WERI-Rb-1 (cell line): ENCODE results near the gene CNTNAP1.

Source experiments
- DNase-seq: peaks from one replicate; pipeline ENCODE4 v3.0.0-alpha.2; 2020
- H3K27ac ChIP-seq: fragments of 250-450 bp; sonication (Bioruptor Pico); 2 replicates; pipeline ENCODE4 v1.5.1; 2020; ENCODE audit warnings: mild to moderate bottlenecking, moderate library complexity
- H3K27me3 ChIP-seq: fragments of 250-450 bp; sonication (Bioruptor Pico); 2 replicates; pipeline ENCODE4 v1.5.1; 2021; ENCODE audit warnings: mild to moderate bottlenecking, low read depth, moderate library complexity; ENCODE audit not compliant: insufficient read depth, severe bottlenecking
- H3K36me3 ChIP-seq: fragments of 250-450 bp; sonication (Bioruptor Pico); 2 replicates; pipeline ENCODE4 v1.5.1; 2020; ENCODE audit warnings: mild to moderate bottlenecking, moderate library complexity
- H3K4me3 ChIP-seq: 2 replicates; pipeline ENCODE4 v1.5.1; 2011; ENCODE audit warnings: low read depth, mild to moderate bottlenecking, control low read depth, low read length
- H3K9me3 ChIP-seq: fragments of 250-450 bp; sonication (Bioruptor Pico); 2 replicates; pipeline ENCODE4 v1.5.1; 2021; ENCODE audit warnings: mild to moderate bottlenecking, moderate library complexity; ENCODE audit not compliant: severe bottlenecking
- TF ChIP-seq, protein P1 (sequence below): IDR thresholded peaks from 2 replicates; pipeline ENCODE4 v1.5.1; 2011; ENCODE audit warnings: low read depth, mild to moderate bottlenecking, control low read depth, inconsistent platforms, low read length

Gene CNTNAP1

DNA sequence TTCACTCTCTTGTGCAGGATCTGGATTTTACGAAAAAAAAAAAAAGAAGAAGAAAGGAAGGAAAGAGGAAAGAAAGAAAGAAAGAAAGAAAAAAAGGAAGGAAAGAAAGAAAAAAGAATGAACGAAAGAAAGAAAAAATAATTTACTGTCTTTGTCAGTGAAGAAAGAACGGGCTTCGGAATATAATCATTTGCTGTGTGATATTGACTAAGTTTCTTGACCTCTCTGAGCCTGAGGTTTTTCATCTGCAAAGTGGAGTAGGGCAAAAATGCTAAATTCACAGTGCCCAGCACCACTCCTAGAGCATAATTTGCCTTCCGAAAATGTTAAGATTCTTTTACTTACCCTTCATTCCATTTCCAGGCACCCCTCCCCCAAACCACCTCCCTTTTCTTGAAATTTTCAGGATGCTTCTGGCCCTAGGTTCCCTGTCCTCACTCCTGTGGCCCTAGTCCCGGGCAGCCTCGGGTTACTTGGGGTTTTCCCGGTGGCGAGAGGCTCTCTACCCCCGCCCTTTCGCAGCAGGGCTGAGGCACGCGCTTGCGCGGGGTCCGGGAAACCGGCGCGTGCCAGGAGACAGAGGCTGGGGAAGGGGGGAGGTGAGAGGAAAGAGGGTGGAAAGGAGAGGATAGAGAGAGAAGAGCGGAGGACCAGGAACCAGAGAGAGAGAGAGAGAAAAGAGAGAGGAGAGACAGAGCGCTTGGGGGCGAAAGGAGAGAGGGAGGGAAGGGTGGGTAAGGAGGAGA lies at the start of gene CNTNAP1:
Gene CNTNAP1 (plus strand): TSS at position 556 of the 746 bp plus-strand sequence. CDS start 299 bp downstream, outside the sequence.
- peaks cover 13% of the 10 kb centered on the region for H3K36me3 ChIP-seq
- no peaks in the 10 kb centered on the region for H3K9me3 ChIP-seq
- H3K4me3 ChIP-seq: peak within 1 kb of the TSS; percentile 65
- H3K27me3 ChIP-seq: no peaks in the 10 kb centered on the region
- TF ChIP-seq, protein P1, sequence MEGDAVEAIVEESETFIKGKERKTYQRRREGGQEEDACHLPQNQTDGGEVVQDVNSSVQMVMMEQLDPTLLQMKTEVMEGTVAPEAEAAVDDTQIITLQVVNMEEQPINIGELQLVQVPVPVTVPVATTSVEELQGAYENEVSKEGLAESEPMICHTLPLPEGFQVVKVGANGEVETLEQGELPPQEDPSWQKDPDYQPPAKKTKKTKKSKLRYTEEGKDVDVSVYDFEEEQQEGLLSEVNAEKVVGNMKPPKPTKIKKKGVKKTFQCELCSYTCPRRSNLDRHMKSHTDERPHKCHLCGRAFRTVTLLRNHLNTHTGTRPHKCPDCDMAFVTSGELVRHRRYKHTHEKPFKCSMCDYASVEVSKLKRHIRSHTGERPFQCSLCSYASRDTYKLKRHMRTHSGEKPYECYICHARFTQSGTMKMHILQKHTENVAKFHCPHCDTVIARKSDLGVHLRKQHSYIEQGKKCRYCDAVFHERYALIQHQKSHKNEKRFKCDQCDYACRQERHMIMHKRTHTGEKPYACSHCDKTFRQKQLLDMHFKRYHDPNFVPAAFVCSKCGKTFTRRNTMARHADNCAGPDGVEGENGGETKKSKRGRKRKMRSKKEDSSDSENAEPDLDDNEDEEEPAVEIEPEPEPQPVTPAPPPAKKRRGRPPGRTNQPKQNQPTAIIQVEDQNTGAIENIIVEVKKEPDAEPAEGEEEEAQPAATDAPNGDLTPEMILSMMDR: no peak
- DNase-seq: peak; percentile 91
- peak within 1 kb of the TSS; percentile 46 for H3K27ac ChIP-seq

DNA sequence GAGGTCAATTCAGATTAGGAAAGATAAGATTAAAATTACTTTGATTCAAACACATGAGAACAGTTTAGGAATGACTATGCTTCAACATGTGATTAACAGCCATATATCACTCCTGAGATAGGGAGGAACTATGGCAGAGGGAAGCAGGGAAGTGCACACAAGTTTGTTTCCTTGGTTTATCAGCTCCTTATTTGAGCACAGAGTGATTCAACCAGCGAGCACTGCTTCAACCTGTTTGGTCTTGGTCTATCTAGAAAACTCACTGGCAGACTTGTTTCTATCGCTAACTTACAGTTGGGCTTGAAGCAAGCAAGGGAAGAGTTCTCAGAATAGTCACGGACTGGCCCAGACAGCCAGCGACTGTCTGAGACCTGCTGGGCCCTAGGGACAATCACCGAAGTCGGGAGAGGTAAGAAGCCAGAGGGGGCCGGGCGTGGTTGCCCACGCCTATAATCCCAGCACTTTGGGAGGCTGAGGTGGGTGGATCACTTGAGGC lies 49.3 kb upstream of the CNTNAP1 start:
- DNase-seq: no peak
- H3K36me3 ChIP-seq: no peaks in the 10 kb centered on the region
- TF ChIP-seq, protein P1: no peak
- no peaks in the 10 kb centered on the region for H3K27me3 ChIP-seq
- no peak overlapping the region for H3K4me3 ChIP-seq
- H3K27ac ChIP-seq: no peak overlapping the region
- no peaks in the 10 kb centered on the region for H3K9me3 ChIP-seq

DNA sequence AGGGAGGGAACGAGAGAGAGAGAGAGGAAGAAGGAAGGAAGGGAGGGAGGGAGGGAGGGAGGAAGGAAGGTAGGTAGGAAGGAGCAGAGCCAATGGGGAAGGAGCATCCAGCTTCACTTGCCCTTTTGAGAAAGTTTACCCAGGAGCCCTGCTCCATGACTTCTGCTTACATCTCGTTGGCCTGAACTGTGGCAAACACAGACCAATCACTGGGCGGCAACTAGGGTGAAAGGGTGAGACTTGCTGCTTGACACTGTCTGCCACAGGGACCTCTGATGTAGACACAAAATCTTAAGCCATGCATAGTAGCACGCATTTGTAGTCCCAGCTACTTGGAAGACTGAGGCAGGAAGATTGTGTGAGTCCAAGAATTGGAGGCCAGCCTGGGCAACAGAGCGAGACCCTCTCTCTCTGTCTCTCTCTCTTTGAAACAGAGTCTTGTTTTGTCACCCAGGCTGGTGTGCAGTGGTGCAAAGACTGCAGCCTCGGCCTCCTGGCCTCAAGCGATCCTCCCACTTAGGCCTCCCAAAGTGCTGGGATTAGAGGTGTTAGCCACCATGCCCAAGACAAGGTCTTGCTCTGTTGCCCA lies 42.7 kb upstream of the CNTNAP1 start:
- TF ChIP-seq, protein P1: no peak
- no peak overlapping the region for H3K27ac ChIP-seq
- no peak for DNase-seq
- H3K36me3 ChIP-seq: no peaks in the 10 kb centered on the region
- H3K4me3 ChIP-seq: no peak overlapping the region
- H3K9me3 ChIP-seq: no peaks in the 10 kb centered on the region
- no peaks in the 10 kb centered on the region for H3K27me3 ChIP-seq

DNA sequence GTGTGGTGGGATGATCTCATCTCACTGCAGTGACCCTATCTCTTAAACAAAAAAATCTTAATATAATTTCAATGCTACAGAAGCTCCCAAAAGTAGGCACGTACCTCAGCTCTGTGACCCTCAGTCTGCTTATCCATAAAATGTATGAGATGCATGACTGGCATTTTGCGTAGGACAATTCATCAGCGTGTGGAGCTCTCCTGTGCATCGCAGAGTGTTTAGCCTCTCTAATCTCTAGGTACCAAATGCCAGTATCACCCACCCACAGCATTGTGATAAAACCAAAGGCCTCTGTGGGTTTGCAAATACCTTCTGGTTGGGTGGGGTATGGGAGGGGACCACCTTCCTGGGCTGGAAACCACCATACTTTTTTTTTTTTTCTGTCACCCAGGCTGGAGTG lies 42.2 kb upstream of the CNTNAP1 start:
- TF ChIP-seq, protein P1: no peak
- Histone ChIP-seq H3K36me3 (no peaks in the 10 kb centered on the region), H3K27me3 (no peaks in the 10 kb centered on the region), H3K4me3 (no peak overlapping the region), H3K27ac (no peak overlapping the region), H3K9me3 (no peaks in the 10 kb centered on the region)
- no peak for DNase-seq

DNA sequence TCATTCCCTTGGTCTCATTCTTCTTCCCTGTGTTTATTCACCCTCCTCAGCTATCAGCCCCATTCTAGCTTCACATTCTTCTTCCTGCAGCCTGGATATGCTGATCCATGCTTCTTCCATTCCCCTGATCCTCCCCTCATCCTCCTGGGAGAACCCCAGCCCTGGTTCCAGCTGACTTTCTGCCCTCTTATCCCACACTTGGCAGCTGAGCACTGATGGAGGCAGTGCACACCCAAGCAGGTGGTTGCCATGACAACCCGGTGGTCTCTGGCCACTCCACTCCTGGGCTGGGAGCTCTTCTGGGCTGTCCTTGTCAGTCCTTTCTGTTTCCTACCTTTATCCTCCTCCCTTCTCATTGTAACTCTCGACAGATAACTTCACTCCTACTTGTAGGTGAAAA lies 40.0 kb upstream of the CNTNAP1 start:
- no peaks in the 10 kb centered on the region for H3K9me3 ChIP-seq
- DNase-seq: no peak
- no peak overlapping the region for H3K4me3 ChIP-seq
- H3K36me3 ChIP-seq: no peaks in the 10 kb centered on the region
- H3K27ac ChIP-seq: no peak overlapping the region
- TF ChIP-seq, protein P1: no peak
- no peaks in the 10 kb centered on the region for H3K27me3 ChIP-seq
